ENCODE data around the gene NKX2-3.

The NKX2-3 gene

DNA sequence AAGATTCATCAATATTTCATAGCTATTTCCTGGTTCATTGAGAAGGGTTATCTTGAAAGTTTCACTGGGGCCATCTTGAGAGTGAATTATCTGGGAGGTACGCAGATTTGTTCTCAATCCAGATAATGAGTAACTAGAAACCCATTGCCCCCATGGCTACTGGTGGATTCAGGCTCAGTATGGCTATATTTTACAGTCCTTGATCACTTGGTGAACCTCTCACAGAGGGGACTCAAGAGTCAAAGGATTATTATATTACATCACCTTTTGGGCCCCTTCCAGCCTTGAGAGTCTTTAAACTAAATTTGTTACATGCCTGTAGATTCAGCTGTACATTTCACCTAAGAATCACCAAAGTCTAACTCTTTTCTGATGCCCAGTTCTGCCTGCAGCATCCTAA, 11.6 kb downstream of the NKX2-3 start (continued):
- TF ChIP-seq ZNF660 (tag by site-specific recombination; IDR thresholded peaks at IDR 0.05) (0 out of 2 replicates have a peak, but pooled peaks have one; percentile 11), ZNF521 (tag by site-specific recombination; IDR thresholded peaks at IDR 0.05) (no peak), PRDM1 (tag by site-specific recombination; IDR thresholded peaks at IDR 0.05) (no peak), ZBTB17 (tag by site-specific recombination; IDR thresholded peaks at IDR 0.05) (0 out of 2 replicates have a peak, but pooled peaks have one; percentile 18), ZNF658 (tag by site-specific recombination; IDR thresholded peaks at IDR 0.05) (no peak), GLIS1 (tag by site-specific recombination; IDR thresholded peaks at IDR 0.05) (peak; percentile 17; the same call in 1 of the 2 replicates), ZIC2 (tag by site-specific recombination; IDR thresholded peaks at IDR 0.05) (no peak), ZFP69B (tag by site-specific recombination; IDR thresholded peaks at IDR 0.05) (no peak)
- TF ChIP-seq, protein P1, sequence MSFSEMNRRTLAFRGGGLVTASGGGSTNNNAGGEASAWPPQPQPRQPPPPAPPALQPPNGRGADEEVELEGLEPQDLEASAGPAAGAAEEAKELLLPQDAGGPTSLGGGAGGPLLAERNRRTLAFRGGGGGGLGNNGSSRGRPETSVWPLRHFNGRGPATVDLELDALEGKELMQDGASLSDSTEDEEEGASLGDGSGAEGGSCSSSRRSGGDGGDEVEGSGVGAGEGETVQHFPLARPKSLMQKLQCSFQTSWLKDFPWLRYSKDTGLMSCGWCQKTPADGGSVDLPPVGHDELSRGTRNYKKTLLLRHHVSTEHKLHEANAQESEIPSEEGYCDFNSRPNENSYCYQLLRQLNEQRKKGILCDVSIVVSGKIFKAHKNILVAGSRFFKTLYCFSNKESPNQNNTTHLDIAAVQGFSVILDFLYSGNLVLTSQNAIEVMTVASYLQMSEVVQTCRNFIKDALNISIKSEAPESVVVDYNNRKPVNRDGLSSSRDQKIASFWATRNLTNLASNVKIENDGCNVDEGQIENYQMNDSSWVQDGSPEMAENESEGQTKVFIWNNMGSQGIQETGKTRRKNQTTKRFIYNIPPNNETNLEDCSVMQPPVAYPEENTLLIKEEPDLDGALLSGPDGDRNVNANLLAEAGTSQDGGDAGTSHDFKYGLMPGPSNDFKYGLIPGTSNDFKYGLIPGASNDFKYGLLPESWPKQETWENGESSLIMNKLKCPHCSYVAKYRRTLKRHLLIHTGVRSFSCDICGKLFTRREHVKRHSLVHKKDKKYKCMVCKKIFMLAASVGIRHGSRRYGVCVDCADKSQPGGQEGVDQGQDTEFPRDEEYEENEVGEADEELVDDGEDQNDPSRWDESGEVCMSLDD (tag by site-specific recombination; IDR thresholded peaks at IDR 0.05) = no peak
- TF ChIP-seq, protein P2, sequence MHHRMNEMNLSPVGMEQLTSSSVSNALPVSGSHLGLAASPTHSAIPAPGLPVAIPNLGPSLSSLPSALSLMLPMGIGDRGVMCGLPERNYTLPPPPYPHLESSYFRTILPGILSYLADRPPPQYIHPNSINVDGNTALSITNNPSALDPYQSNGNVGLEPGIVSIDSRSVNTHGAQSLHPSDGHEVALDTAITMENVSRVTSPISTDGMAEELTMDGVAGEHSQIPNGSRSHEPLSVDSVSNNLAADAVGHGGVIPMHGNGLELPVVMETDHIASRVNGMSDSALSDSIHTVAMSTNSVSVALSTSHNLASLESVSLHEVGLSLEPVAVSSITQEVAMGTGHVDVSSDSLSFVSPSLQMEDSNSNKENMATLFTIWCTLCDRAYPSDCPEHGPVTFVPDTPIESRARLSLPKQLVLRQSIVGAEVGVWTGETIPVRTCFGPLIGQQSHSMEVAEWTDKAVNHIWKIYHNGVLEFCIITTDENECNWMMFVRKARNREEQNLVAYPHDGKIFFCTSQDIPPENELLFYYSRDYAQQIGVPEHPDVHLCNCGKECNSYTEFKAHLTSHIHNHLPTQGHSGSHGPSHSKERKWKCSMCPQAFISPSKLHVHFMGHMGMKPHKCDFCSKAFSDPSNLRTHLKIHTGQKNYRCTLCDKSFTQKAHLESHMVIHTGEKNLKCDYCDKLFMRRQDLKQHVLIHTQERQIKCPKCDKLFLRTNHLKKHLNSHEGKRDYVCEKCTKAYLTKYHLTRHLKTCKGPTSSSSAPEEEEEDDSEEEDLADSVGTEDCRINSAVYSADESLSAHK (tag by site-specific recombination; IDR thresholded peaks at IDR 0.05) = no peak

DNA sequence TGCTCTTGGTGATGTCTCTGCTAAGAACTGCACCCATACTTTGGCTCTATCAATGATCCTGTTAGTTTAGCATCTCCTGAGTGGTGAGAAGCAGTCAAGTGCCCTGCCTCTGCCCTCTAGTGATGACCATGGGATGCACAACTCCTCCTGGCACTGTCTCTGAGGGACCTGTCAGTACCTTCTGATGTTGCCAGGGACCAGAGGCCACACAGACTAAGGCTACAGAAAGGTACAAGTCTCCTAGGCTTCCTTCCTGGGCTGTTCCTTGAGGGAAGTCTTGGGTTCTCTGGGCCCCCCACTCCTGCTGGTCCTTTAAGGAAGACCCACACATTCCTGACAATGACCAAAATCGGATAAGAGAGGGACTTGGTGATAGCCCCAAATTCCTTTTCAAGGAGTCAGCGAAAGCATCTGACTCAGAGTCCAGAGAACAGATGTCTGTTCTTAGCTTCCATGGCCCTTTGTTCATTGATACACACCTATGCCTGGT, 15.3 kb downstream of the NKX2-3 start:
- Histone ChIP-seq H3K36me3 (ENCODE audit: control insufficient read depth in 2 of 2, insufficient read depth in 1 of 2, low read length in 2 of 2) (no peaks in the 10 kb centered on the region), H3K27ac (ENCODE audit: extremely low read depth, low read depth, low read length) (no peak overlapping the region), H3K9me3 (ENCODE audit: control insufficient read depth, insufficient read depth, low read depth, low read length) (no peaks in the 10 kb centered on the region), H3K4me1 (ENCODE audit: control insufficient read depth, insufficient read depth, low read length) (peaks cover 14% of the 10 kb centered on the region), H3K4me3 (ENCODE audit: low read depth, low read length) (no peak overlapping the region)
- POLR2A ChIA-PET = no interaction called here
- CTCF ChIA-PET = interaction anchor here (0.6 to 6.0 kb wide), 12 partner anchors 10 to 113 kb away, joined by 3 to 62 read pairs (median 5); no protein-coding TSS in a partner anchor
- TF ChIP-seq, protein P3, sequence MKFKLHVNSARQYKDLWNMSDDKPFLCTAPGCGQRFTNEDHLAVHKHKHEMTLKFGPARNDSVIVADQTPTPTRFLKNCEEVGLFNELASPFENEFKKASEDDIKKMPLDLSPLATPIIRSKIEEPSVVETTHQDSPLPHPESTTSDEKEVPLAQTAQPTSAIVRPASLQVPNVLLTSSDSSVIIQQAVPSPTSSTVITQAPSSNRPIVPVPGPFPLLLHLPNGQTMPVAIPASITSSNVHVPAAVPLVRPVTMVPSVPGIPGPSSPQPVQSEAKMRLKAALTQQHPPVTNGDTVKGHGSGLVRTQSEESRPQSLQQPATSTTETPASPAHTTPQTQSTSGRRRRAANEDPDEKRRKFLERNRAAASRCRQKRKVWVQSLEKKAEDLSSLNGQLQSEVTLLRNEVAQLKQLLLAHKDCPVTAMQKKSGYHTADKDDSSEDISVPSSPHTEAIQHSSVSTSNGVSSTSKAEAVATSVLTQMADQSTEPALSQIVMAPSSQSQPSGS (tag by site-specific recombination; IDR thresholded peaks at IDR 0.05; ENCODE audit: low read depth) = no peak
- TF ChIP-seq, protein P4, sequence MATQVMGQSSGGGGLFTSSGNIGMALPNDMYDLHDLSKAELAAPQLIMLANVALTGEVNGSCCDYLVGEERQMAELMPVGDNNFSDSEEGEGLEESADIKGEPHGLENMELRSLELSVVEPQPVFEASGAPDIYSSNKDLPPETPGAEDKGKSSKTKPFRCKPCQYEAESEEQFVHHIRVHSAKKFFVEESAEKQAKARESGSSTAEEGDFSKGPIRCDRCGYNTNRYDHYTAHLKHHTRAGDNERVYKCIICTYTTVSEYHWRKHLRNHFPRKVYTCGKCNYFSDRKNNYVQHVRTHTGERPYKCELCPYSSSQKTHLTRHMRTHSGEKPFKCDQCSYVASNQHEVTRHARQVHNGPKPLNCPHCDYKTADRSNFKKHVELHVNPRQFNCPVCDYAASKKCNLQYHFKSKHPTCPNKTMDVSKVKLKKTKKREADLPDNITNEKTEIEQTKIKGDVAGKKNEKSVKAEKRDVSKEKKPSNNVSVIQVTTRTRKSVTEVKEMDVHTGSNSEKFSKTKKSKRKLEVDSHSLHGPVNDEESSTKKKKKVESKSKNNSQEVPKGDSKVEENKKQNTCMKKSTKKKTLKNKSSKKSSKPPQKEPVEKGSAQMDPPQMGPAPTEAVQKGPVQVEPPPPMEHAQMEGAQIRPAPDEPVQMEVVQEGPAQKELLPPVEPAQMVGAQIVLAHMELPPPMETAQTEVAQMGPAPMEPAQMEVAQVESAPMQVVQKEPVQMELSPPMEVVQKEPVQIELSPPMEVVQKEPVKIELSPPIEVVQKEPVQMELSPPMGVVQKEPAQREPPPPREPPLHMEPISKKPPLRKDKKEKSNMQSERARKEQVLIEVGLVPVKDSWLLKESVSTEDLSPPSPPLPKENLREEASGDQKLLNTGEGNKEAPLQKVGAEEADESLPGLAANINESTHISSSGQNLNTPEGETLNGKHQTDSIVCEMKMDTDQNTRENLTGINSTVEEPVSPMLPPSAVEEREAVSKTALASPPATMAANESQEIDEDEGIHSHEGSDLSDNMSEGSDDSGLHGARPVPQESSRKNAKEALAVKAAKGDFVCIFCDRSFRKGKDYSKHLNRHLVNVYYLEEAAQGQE (tag by site-specific recombination; IDR thresholded peaks at IDR 0.05) = no peak
- TF ChIP-seq ZNF548 (tag by site-specific recombination; IDR thresholded peaks at IDR 0.05) (no peak), ZIC2 (tag by site-specific recombination; IDR thresholded peaks at IDR 0.05) (no peak), ZNF132 (tag by site-specific recombination; IDR thresholded peaks at IDR 0.05; ENCODE audit: borderline replicate concordance) (no peak), ZNF16 (tag by site-specific recombination; IDR thresholded peaks at IDR 0.05; ENCODE audit: low read depth) (no peak), ZNF157 (tag by site-specific recombination; IDR thresholded peaks at IDR 0.05) (no peak), ZNF664 (tag by site-specific recombination; IDR thresholded peaks at IDR 0.05) (peak; percentile 24; the same call in 1 of the 2 replicates), ZNF768 (tag by site-specific recombination; IDR thresholded peaks at IDR 0.05) (no peak), ZNF654 (tag by site-specific recombination; IDR thresholded peaks at IDR 0.05; ENCODE audit: low read depth) (0 out of 2 replicates have a peak, but pooled peaks have one; percentile 3)
- TF ChIP-seq, protein P5, sequence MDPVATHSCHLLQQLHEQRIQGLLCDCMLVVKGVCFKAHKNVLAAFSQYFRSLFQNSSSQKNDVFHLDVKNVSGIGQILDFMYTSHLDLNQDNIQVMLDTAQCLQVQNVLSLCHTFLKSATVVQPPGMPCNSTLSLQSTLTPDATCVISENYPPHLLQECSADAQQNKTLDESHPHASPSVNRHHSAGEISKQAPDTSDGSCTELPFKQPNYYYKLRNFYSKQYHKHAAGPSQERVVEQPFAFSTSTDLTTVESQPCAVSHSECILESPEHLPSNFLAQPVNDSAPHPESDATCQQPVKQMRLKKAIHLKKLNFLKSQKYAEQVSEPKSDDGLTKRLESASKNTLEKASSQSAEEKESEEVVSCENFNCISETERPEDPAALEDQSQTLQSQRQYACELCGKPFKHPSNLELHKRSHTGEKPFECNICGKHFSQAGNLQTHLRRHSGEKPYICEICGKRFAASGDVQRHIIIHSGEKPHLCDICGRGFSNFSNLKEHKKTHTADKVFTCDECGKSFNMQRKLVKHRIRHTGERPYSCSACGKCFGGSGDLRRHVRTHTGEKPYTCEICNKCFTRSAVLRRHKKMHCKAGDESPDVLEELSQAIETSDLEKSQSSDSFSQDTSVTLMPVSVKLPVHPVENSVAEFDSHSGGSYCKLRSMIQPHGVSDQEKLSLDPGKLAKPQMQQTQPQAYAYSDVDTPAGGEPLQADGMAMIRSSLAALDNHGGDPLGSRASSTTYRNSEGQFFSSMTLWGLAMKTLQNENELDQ (tag by site-specific recombination; IDR thresholded peaks at IDR 0.05; ENCODE audit: low read depth) = no peak
- TF ChIP-seq, protein P6, sequence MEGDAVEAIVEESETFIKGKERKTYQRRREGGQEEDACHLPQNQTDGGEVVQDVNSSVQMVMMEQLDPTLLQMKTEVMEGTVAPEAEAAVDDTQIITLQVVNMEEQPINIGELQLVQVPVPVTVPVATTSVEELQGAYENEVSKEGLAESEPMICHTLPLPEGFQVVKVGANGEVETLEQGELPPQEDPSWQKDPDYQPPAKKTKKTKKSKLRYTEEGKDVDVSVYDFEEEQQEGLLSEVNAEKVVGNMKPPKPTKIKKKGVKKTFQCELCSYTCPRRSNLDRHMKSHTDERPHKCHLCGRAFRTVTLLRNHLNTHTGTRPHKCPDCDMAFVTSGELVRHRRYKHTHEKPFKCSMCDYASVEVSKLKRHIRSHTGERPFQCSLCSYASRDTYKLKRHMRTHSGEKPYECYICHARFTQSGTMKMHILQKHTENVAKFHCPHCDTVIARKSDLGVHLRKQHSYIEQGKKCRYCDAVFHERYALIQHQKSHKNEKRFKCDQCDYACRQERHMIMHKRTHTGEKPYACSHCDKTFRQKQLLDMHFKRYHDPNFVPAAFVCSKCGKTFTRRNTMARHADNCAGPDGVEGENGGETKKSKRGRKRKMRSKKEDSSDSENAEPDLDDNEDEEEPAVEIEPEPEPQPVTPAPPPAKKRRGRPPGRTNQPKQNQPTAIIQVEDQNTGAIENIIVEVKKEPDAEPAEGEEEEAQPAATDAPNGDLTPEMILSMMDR (tag by site-specific recombination; IDR thresholded peaks at IDR 0.05) = peak; percentile 62; the same call in 1 of the 2 replicates
